NCI-H345 (cell line): ENCODE results near the gene REEP6.
"Not testable (repeated sequence)": the region's sequence is repeated elsewhere in the genome, so short reads cannot be mapped to it uniquely, and the experiment has no call there.

ENCODE experiments used
- DNase-seq: peaks from one replicate; lab custom pipeline; 2025; lab: John Stamatoyannopoulos, UW

Gene REEP6

DNA sequence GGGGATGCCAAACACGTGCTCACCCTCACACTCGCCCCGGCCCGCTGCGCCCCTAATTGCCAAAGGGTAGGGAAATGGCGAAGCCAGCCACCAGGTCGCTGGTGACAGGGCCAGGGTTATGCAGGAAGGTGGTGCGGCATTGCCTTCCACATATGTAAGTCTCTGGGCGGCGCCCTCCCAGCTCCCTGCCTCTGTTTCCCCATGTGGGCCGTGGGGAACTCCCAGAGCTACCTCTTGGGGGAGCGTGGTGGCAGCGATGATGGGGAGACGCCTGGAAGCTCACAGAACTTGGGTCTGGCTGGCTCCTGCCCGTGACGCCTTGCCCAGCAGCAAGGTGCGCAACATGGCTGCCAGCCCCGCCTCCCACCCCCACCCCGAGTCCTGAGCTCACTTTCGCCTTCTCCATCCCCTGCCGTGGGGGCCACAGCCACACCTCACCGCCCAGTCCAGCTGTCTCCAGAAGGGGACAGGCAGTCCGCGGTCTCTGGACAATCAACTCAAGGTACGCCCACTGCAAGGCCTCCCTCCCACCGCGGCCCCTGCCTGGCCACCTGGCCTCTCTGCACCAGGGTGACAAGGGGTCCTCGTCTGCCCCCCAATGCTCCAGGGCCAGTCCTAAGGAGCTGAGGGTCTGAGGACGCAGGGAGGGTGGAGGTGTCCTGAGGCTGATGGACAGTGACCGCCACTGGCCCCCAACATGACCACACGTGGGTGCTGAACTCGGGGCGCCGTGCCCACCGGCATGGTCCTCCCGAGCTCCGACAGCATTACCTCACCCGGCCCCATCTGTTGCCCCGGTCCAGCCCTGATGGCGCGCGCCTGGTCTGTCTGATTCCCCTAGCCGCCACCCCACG, 18.5 kb upstream of the REEP6 start:
- no peak for DNase-seq

DNA sequence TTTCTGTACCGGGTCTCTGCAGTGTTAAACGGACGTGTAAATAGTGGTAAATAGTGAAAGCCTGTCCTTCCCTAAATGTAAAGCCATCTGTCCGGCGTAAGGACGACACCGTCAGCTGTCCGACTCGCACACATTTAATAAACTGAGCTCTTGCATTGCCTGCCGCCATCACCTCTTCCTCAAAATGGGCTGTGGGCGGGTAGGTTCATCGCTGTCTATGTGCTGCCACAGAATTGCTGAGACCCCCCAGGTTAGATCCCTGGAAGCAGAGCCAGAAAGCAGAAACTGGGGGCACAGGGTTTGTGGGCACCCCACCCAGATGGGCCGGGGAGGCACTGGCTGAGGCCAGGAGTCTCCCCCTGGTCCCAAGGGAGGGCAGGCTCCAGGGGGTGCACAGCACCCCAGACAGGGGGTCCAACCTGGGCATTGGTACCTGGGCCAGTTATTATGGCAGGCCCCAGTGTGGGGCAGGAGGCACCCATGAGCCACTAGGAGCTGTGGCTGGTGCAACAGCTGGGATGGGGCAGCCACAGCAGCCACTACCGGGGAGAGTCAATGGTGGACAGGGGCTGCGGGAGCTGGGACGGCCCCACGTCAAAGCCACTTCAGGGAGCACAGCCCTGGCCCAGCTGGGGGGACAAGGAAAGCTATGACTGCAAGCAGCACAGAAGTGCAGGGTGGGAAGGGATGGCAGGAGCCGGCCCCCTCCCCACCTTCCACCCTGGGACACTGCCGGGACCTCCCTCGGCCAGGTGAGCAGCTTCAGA, 17.7 kb upstream of the REEP6 start:
- DNase-seq: no peak

DNA sequence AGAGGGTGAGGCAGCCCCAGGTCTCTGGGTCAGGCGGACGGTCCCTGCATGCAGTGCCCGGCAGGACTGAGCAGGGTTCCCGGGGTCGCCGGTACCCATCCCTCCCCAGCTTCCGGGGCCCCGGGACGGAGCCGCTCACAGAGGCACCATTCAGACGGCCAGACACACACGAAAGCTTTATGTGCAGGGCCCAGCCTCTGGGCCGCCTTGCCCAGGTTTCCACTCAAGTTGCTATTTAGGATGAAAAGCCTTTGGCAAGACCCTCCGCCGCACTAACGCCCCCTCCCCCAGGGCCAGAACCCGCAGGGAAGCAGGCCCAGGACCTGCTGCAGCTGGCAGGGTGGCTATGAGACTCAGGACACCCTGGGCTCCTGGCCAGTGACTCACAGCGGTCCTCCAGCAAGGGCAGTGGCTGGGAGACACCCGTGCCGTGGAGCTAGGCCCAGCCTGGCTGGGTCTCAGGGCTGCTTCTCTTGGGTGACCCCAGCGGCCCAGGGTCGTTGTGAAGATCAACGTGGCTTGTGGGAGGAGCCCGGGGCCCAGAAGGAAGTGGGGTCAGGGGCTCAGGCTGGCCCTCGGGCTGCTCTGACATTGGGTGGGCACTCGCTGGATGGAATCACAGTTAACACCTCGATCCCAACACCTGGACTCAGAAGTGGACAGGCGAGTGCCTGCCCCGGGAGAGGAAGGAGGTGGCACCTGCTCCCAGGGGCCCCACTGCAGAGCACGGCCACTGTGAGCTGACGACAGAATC, 16.8 kb upstream of the REEP6 start:
- no peak for DNase-seq

DNA sequence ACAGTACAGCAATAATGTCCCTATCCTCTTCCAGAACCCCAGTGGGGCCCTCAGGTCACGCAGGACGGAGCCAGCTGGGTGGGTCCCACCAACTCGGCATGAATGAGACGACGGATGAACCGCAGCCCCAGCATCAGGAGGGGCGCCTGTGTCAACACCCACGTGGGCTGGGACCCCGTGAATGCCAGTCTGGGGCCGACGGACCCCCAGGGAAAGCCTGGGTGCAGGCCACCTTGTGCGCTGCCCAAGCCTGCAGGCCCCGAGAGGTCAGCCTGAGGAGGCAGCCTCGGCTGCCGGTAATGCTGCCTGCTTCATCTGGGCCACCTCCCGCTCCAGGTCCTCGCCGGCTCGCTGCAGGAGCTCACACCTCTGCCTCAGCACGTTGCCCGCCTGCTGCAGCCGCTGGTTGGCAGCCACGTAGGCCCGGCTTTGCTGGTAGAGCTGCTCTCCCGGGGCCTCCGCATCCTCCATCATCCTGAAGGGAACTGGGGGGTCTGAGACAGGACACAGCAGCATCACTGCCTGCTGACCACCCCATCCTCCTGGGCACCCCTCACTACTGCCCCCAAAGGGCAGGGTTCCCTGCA, 16.1 kb upstream of the REEP6 start:
- DNase-seq: no peak

DNA sequence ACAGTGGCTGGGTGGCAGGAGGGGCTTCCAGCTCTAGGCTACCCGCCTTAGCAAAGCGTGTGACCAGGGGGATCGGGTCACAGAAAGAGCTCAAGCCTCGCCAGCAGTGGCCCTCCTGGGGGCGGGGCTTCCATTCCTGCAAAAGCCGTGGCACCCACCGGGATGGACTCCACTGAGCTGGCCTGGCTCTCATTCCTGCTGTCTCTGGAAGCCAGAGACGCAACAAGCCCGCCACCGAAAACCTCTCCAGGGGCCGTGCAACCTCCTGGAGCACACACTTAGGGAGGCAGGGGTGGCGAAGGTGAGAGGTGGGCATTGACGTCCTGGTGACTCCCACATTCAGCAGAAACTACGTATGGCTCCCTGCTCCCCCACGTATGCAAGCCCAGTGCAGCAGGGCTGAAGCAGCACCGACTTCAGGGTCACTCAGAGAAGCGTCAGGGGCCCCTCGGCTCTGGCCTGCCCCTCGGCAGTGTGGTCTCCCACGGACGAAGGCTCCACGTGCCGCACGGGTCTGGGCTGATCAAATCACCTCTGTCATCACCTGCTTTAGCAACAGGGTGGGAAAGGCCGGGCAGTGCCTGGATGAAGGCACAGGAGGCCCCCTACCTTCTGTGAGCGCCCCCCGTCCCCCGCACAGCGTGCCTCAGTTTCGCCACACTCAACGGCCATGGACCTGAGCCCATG, 15.1 kb upstream of the REEP6 start:
- no peak for DNase-seq

DNA sequence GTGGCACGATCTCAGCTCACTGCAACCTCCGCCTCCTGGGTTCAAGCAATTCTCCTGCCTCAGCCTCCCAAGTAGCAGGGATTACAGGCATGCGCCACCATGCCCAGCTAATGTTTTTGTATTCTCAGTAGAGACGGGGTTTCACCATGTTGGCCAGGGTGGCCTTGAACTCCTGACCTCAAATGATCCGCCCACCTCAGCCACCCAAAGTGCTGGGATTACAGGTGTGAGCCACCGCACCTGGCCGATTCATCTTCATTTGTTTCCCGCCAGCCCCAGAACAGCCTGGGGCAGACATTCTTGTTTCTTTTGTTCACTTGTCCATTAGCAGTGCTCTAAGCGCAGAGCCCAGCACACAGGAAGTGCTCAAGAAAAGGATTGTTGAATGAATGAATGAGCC, 13.9 kb upstream of the REEP6 start:
- not testable (repeated sequence) for DNase-seq

DNA sequence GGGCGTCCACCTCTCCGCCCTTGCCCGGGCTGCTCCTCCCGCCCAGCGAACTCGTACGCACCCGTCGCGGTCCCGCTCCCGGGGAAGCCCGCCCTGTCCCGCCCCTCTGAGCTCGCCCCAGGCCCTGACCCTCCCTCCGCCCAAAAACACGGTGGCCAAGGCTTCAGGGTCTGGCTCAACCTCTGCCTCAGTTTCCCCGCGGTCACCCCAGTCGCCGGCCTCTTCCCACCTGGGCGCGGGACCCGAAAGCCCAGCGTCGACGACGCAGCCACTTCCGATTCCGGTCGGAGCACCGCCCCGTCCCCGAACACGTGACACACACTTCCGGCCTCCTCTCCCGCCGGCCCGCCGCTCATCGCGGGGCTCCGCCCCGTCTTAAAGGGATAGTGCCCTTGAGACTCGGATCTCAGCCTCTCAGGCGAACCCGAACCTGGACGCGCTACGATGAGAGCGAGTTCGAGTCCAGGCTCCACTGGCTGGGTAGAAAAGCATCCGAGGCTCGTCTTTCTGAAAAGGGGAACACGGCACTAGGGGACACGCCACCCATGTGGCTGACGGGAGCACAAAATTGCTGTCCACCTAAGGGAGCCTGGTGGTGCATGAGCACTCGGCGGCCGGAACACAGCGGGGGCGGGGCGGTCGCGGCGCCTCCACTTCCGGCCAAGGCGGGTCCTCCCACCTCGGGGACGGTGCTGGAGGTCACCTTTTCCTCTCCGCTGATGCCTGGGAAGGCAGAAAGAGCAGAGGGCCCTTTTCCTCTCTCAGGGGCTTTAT, 11.9 kb upstream of the REEP6 start, which contains the start of gene C19orf25:
TSS of gene C19orf25 (minus strand) at position 282 of the 774 bp plus-strand sequence. CDS start 312 bp downstream, outside the sequence.
- DNase-seq: peak; percentile 96

DNA sequence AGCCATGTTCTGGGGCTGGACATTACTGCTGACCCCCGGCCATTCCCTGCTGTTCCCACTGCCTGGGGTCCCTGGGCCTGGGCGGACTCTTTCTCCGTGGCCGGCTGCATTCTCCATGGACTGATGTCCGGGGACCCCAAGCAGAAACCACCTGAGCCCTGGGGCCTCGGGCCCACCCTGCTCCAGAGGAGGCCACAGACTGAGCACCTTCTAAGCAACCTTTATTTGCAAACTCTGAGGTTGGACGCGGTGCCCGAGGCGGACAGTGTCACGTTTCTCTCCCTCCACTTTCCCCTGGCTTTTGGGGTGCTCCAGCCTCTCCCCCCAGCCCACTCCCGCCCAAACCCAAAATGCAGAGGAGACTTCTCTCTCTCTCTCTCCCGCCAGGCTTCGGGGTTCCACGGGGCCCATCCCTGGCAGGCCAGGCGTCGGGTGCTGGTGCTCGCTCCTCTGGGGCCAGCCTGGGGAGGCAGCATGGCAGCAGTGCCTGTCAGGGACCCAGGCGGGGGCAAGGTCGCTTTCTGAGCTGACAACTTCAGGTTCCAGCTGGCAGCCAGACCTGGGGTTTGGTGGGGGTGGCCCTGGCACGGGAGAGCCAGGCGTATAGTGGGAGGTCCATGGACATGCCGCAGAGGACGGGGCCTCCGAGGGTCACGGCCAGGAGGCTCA, 9.6 kb upstream of the REEP6 start:
- no peak for DNase-seq

DNA sequence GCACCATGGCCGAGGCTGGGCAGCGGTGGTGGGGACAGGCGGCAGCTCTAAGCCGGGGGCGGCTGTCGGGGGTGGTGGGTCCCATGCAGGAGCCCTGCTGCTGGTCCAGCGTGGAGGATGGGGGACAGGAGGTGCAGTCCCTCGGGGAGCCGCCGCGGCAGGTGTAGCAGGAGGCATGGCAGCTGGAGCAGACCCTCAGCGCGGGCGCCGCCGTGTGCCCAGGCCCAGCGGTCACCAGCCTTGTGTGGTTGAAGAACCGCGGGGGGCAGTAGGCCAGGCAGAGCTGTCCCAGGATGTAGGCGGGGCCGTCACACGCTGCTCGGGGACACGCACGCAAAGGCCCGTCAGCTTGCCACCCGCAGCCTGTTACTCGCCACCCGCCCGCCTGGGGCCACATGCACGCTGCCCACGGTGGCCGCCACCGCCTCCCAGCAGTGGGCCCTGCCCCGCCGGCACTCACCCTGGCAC, 9.1 kb upstream of the REEP6 start:
- DNase-seq: no peak

DNA sequence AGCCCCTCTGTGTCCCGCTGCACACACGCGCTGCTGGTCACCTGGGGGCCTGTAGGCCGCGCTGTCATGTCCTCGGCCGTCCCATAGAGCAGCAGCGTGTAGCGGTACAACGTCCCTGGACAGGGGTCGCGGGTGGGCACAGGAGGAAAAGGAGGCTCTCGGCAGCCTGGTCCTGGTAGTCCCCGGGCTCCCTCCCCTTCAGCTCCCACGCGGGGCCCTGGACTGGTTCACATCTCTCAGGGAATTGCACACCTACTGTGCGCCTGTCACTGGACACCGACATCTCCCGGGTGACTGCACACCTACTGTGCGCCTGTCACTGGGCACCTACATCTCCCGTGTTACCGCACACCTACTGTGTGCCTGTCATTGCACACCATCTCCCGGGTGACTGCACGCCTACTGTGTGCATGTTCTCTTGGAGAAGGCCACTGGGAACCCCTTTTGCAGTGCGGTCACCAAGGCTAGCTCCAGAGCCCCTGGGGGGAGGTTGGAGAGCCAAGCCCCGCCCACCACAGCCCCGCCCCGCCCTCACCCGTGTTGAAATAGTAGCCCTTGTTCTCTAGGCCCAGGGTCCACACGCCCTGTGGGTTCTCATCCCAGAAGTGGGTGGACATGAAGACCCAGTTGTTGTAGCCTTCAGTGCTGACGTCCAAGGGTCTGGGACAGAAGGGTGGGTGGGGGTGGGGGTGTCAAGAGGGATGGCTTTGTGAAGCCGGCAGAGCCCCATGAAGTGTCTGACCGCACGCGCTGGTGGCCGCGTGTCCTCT, 8.4 kb upstream of the REEP6 start:
- no peak for DNase-seq

DNA sequence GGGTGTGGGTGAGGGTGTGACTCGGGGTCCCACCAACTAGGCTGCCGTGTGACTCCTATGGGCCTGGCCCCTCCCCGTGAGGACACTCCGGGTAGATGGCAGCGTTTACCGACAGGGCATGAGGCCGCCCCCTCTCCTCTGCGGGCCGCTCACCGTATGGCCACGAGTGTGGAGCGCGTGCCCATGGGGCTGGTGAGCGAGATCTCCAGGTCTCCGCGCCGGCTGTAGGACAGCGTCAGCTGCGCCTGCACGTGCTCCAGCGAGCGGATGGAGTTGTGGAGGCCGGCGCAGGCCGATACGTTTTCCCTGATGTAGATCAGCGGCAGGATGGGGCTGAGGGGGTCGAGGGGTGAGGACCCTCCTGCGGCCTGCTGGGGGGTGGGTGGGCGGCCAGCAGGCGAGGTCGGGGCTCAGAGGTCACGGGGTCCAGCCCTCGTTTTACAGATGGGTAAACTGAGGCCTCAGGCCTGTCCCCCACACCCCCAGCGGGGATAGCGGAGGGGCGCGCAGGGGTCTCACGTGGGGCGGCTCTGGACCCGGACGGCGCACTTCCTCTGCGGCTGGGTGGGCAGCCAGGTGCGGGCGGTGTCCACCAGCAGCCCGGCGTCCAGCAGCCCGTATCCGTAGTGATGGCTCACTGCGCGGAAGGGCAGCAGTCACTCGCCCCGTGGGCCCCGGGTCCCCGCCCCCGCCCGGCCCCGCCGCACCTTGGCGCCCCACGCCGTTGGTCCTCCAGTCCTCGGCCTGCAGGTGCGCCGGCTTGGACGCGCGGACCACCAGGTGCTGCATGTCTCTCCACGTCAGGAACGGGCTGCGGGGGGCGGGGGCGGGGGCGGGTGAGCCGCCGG, 7.6 kb upstream of the REEP6 start:
- DNase-seq: no peak

DNA sequence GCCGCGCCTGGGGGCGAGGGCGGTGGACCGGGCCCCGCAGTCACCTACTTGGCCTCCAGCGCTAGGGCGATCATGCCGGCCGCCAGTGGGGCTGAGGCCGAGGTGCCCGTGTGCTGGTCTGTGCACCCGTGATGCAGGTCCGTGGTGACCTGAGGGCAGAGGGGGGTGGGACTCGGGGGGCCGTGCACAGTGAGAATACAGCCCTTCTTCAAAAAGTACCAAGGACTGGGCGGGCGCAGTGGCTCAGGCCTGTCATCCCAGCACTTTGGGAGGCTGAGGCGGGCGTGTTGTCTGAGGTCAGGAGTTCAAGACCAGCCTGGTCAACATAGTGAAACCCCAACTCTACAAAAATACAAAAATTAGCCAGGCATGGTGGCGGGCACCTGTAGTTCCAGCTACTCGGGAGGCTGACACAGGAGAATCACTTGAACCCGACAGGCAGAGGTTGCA, 7.0 kb upstream of the REEP6 start:
- no peak for DNase-seq

DNA sequence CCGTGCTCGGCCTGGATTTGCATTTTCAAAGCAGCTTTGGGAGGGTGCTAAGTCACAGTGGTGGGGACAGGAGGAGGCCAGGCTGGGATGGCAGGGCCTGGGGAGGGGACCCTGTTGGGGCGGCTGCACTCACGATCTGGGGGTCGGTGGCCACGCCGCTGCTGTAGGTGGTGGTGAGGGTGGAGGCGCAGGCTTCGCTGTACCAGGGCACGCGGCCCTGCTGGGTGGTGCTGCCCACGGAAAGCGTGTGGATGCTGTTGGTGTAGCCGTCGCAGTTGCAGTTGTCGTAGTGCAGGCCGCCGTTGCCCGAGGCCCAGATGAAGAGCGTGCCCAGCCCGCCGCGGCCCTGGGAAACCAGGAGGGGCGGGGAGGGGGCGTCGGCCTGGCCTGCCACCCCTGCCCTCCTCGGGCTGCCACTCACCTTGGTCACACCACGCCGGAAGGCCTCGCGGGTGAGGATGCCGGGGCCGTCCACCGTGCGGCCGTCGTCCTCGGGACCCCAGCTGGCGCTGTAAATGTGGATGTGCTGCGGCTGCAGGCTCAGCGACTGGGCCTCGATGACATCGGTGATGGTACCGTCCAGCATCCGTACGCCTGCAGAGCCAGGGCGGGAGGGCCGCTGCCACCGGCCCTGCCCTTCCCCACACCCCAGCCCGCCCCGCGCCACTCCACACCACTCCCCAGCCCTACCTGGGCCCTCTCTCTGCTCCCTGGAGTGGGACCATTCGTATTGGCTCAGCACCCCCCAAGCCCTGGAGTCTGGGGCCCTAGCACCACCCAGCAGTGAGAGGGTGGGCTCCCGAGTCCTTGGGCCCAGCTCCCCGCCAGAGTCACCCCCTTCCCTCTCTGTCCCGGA, 4.0 kb upstream of the REEP6 start:
- DNase-seq: no peak

DNA sequence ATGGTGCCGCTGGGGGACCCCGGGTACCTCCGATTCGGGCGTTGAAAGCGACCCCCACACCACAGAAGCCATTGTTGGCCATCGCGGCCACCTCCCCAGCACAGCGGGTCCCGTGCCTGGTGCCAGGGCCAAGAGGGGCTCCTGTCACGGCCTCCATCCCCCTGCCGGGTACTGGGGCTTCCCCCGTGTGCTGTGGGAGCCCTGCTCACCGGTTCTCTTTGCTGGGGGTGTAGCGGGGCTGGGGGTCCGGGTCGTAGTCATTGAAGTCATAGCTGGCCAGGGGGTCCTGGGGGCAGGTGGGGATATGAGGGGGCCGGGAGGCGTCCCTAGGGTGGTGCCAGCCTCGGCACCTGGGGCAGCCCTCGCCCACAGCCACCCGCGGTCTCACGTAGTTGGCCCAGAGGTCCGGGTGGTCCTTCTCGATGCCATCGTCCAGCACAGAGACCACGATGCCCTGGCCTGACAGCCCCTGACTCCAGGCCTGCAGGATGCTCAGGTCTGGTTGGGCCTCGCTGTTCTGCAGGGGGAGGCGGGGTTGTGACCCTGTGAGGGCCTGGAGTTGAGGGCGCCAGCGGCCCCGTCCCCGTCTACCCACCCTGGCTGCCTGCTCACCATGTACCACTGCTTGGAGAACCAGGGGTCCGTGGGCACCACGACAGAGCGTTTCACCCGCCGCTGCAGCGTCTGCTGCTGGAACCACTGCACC, 3.3 kb upstream of the REEP6 start:
- no peak for DNase-seq

DNA sequence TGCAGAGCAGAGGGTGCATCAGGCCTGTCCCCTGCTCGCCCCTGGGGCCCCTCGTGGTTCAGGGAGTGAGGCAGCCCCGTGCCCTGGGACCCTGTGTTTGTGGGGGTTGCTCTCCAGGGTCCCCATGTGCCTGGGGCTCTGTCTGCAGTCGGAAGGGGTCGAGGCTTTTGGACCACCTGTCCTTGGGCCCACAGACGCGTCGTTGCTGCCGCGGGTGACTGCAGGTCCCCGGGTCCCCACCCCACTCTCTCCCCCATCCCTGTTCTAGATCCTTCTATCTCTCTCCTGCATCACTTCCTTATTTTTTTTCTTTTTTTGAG, 2.7 kb upstream of the REEP6 start:
- DNase-seq: no peak

DNA sequence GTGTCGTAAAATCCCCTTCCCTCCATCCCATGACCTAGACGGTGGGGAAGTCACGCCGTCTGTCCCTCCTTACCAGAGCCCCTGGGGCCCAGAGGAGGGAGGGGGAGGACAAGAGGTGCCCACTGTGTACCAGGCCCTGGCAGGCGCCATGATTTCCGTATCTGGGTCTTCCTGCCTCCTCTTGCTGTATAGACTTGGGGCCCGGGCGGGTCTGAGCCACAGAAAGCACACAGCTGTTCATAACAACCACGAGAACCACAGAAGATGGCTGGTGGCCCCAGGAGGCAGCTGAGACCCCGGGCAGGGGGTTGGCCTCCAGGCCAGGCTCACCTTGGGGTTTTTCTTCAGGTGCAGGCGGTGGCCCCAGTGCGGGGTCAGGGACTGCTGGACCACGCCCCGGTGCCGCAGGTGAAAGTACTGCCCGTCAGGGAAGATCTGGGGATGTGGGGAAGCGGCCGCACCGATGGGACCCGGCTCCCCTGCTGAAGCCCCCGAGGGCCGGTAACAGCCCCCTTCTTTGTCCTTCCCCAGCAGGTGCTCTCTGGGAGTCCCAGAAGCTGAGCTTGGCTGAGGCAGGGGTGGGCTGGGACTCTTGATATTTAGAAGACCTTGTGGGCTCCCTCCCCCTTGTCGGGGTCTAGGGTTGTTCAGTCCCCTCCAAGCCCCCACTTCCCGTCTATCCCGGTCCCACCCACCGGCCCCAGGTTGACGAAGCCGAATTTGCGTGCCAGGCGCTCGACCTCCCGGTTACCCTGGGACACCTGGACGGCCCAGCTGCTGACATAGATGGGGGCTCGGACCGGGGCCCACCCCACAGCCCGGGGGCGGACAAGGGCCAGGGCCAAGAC, 1.3 kb upstream of the REEP6 start:
- DNase-seq: no peak
